SK-MEL-5 (cell line): ENCODE results near the gene GSN. TPM values are rescaled to one million over a fixed set of nuclear protein-coding genes. Genes with fewer than 3 reads are reported as not detected.
A peak's percentile ranks its signal among the peaks of the same experiment; 100 is the strongest.

Experiments
- DNase-seq: peaks from one replicate; pipeline ENCODE4 v3.0.0-alpha.2; 2016; ENCODE audit warnings: low read depth, low spot score
- in situ Hi-C: cut with HindIII; loops from 2 replicates; pipeline ENCODE4 v1.10.0; 2016; ENCODE audit warnings: low sequenced_read_pairs, high pct_unique_total_duplicates, low pct_unique_long_range_greater_than_20kb
- total RNA-seq: library from RNA; depleted of rRNA; stranded (reverse); fragments of >200 nt; shearing (Covaris generic); gene quantifications from 2 replicates; pipeline ENCODE4 v1.2.3, GENCODE V29; 2014

GSN gene
- total RNA-seq, 1 experiment from 2014 or later = 343 TPM

GRCh38 chr9:121350993-121351561 is 83.1 kb downstream of the GSN start:
- peak; percentile 36 for DNase-seq
- in situ Hi-C loops = no loop called here

DNA sequence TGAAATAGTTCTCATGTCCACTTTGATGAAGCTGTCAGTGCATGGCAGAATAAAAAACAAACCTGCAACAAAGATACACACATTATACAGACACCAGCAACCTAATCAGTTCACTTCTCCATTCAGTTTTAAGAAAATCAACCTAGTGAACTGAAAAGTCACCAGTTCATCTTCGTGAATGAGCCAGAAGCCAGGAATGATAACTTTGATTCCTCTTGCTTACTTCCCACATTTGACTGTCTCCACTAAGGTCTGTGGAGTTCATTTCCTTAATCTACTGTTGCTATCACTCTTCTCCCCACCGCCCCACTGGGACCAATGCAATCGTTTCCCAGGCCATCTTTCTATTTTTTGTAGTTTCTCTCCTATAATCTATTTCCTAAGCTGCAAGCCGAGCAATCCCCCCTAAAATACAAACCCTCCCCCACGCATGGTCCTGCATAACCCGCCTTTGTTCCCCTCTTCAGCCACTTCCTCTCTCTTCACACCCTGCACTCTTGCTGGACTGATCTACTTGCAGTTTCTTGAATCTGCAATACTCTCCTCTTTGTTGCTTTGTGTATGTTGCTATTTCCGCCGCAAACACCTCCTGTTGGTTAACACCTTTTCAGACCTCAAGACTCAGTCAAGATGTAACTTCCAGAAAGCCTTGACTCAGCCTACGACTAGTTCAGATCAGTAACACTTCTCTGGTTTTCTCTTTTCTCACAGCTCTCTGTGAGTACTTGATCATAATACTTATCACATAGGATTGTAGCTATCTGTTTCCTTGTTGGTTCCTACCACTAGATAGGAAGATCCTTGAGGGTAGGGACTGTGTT is 85.5 kb downstream of the GSN start:
- in situ Hi-C loops = no loop called here
- no peak for DNase-seq

GRCh38 chr9:121354141-121354540 is 86.2 kb downstream of the GSN start:
- in situ Hi-C loops = no loop called here
- DNase-seq = no peak

DNA sequence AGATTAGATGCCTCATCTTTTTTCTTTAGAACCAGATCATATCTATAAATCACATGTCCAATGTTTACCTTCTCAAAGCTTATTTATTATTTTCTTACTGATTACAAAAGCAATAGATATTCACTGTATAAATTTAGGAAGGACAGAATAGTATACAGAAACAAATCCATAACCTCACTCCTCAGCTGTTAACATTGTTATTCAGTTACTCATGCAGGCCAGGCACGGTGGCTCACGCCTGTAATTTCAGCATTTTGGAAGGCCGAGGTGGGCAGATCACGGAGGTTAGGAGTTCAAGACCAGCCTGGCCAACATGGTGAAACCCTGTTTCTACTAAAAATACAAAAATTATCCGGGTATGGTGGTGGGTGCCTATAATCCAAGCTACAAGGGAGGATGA is 86.8 kb downstream of the GSN start:
- in situ Hi-C loops = no loop called here
- DNase-seq = no peak

DNA sequence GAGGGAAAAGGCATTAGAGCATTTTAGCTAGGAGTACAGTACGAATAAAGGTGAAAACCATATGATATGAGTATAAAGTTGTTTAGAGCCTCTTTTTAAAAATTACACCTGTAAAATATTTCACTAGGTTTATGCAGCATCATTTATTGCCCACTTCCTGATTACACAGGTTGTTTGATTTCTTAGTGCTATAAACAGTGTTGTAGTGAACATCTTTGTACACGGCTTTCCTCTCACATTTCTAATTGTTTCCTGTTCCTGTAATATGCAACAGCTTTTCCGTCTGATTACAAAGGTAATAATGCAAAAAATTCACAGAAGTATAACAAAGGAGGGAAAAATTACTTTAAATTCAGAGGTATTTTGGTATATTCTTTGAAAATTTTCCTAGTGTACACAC is 89.0 kb downstream of the GSN start:
- no peak for DNase-seq
- in situ Hi-C loops = no loop called here

GRCh38 chr9:121358751-121359150 is 90.8 kb downstream of the GSN start:
- DNase-seq = no peak
- in situ Hi-C loops = no loop called here

DNA sequence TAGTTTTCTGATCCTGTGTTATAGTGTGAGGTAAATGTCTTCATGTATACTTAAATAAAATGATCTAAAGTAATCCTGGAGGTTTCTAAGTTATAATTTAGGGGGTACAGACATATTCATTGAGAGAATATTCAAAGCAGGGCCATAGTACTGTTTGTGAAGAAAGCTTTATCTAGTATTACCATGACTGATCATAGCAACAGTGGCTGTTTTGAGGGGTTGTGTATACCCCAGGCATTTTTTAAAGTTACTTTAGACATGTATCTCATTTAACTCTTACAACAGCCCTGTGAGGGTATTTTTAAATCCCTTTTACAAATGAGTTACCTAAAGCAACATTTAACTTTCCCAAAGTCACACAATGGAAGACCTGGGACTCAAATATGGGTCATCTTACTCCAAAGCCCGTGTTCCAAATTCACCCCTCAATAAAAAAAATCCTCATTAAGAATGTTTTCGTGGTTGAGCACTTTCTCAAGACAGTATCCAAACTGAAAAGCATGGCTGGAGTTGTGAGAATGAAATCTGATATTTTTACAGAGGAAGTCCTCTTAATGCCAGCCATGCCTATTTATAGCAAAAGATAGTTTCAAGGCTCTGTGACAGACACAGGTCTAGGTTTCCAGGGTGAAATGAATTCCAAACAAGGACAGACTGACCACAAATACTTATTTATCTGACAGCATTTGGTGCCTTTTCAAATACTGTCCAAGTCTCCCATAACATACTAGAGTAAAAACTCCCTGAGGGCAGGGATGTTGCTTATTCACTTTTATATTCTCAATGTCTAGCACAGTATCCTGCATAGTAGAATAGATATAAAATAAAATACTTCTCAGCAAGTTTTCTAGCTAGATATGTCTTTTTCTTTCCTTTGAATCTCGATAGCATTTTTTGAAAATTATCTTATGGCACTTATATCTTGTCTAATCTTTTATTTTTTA is 91.7 kb downstream of the GSN start:
- no peak for DNase-seq
- in situ Hi-C loops = no loop called here

DNA sequence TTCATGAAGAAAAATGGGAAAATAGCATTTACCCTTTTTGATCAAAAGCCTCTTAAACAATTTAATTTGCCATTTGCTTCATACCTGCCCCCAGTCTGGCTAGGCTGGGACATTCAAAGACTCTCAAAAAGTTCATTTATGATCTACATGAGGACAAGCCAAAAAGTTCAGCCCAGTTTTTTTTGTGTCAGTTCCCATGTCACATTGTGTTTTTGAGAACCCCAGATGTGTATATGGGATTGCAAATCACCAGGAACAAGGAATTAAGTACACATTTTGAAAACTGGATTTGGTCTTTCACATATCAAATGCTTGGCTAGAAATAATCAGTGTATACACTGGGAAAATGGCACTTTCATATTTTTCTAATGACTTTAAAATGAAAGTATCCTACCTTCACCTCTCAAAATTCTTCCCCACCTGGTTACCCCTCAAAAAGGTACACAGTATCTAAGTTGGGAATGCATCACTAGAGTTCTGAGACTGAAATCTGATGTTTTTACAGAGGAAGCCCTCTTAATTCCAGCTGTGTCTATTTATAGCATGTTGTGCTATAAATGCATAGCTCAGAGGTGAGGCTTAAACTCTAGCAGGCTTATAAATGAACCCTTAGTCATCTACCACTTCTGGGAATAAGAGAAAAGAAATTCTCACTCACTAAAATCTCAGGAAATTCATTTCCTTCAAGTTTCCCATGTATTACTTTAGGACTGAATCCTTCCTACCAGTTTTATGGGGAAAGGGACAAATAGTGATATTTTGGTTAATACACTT is 92.8 kb downstream of the GSN start:
- DNase-seq = no peak
- in situ Hi-C loops = no loop called here

GRCh38 chr9:121362813-121363621 is 95.1 kb downstream of the GSN start:
- in situ Hi-C loops = no loop called here
- DNase-seq = peak; percentile 87

DNA sequence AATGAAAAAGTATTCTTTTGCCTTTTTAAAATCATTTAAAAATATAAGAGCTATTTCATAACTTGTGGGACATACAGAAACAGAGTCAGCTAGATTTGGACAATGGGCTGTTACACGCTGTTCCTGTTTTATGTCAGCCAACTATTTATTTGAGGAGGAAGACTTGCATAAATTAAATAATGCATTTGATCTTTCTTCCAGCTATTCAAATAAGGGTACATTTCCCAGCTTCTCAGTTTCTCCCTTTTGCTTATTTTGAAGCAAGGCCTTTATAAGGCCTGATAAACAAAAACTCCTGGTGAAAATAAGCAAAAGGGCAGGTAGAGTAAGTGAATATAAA is 95.6 kb downstream of the GSN start:
- in situ Hi-C loops = no loop called here
- no peak for DNase-seq

DNA sequence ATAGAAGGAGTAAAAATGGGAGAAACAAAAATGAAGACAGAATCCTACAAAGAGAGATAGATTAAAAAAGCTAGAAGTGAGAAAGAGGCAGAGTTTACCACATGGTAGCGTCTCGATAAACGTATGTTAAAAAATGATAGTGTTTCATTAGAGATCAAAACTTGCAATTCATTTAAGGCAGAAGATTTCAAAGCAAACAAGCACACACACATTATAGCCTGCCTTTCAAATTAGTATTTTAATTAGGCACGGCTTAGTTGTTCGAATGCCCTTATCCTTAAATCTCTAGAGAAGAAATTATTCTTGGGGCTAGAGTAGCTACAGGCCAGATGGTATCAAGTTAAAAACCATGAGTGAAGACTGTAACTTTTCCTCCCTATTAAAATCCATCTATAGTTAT is 96.1 kb downstream of the GSN start:
- in situ Hi-C loops = no loop called here
- no peak for DNase-seq

DNA sequence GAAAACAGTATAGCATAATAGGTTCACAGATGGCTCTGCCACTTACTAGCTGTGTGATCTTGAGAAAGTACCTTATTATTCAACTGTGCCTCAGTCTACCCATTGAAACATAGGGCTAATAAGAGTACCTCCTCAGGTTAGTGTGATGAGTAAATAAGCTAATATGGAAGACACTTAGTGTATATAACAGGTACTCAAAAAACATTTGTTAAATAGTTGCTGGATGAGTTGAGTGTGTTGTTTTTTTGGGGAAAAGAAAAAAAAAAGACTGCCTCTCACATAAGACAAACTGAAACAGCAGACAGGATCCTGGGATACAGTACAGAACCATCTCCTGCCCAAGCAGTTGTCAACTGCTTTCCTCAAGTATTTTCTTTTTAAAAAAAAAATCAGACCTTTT is 96.9 kb downstream of the GSN start:
- DNase-seq = no peak
- in situ Hi-C loops = no loop called here

DNA sequence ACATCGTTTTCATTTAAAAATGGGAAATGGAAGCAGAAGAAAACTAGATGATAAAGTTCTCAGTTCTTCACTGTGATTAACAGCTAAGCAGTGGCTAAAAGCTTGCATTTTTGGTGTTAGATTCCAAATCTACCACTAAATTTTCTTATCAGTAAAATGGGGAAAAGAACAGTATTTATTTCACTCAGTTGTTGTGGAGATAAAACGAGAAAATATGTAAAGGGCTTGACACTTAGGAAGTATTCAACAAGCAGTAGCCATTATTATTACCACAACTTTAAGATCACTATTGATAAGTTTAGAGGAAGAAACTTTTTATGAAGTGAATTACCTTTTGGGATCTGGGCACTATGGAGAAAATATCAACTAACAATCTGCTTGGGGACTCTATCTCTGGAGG is 97.6 kb downstream of the GSN start:
- no peak for DNase-seq
- in situ Hi-C loops = no loop called here

GRCh38 chr9:121366611-121367192 is 98.7 kb downstream of the GSN start:
- in situ Hi-C loops = no loop called here
- no peak for DNase-seq

DNA sequence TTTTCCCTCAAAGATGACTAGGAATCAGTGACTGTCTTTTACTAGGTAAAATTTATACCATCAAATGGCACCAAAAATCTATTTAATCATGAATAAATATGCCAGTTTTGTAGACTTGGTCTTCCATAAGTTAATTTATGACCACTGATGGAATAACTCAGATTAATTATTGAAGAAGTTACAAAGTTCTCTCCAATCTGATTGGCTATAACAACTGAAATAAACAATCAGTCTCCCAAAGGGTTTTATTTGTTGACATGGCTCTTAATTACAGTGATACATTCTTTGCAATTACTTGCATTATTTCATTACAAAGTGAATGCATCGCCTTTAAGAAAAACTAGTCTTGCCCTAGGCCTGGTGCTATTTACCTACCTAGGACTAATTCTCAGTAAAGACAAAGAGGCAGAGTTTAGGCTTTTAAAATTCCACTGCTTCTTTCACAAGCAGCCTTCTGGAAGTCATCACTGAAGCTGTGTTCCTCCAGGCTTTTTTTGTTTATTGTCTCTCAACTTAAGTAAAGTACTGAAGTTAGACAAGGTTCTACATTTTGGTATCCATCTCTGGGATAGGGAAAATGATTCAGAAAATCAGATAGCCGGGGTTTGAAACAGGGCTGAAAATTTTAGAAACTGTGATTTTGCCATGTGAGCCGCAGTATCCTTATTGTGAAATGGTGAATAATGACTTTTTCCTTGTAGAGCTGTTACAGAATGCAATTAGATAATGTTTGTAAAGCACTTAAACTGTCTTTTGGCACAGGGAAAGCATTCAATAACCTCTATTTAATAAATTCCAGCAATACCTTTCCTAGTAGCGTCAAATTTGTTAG is 99.6 kb downstream of the GSN start:
- no peak for DNase-seq
- in situ Hi-C loops = no loop called here

DNA sequence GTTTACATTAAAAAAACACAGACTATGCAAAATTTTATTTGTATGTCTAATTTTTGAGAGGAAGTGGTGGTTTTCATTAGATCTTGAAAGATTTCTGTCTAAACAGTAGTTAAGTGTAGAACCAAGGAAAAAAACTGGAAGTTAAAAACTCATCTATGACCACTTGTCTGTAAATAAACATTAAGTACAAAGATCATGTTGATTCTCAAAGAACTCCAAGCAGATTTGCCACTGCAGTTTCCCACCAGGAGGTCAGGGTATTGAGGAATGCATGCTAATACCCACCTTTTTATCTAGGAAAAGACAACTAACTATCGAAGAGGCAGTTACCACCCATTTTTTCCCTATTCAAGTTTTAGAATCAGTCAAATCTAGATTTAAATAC is 100.2 kb downstream of the GSN start:
- no peak for DNase-seq
- in situ Hi-C loops = no loop called here
